NCI-H748 treated with DMSO at 0.1 percent for 48 hours (cell line): ENCODE measurements around the gene C17orf75.

Experiments used
- DNase-seq: peaks from one replicate; lab custom pipeline; 2025; lab: John Stamatoyannopoulos, UW

The C17orf75 gene

DNA sequence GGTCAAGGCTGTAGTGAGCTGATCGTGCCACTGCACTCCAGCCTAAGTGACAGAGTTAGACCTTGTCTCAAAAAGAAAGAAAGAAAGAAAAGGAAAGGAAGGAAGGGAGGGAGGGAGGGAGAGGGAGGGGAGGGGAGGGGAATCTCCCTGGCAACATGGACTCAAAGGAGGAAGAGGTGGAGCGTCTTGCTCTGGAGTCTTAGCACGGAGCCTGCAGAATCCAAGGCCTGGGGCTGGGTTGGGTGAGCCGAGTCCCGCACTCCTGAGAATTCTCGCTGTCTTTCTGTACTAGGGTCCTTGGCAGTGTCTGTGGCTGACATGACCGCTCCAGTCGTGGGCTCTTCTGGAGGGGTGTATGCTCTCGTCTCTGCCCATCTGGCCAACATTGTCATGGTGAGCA lies 36.9 kb downstream of the C17orf75 start:
- no peak for DNase-seq

DNA sequence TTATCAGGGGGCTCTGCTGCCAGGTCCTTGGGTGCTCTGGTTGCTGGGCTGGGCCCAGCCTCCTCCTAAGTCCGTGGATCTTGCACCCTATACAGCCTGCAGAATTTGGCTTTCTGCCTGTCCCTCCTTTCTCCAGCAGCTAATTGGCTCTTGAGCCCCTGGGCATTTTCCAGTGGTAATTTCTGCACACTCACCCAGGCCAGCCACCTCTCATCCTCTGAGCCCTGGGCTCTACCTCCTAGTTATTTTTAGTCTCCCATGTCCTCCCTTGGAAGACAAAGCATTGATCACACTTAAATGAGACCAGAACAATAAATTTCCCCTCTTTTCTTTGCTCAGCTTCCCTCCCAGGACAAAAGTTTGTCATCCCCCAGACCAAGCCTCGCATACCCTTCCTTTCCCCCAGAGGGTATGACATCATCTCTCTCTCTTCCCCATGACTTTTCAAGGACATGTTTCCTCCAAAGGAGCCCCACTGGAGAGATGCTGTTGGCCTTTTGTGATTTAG lies 38.1 kb downstream of the C17orf75 start:
- DNase-seq: no peak

DNA sequence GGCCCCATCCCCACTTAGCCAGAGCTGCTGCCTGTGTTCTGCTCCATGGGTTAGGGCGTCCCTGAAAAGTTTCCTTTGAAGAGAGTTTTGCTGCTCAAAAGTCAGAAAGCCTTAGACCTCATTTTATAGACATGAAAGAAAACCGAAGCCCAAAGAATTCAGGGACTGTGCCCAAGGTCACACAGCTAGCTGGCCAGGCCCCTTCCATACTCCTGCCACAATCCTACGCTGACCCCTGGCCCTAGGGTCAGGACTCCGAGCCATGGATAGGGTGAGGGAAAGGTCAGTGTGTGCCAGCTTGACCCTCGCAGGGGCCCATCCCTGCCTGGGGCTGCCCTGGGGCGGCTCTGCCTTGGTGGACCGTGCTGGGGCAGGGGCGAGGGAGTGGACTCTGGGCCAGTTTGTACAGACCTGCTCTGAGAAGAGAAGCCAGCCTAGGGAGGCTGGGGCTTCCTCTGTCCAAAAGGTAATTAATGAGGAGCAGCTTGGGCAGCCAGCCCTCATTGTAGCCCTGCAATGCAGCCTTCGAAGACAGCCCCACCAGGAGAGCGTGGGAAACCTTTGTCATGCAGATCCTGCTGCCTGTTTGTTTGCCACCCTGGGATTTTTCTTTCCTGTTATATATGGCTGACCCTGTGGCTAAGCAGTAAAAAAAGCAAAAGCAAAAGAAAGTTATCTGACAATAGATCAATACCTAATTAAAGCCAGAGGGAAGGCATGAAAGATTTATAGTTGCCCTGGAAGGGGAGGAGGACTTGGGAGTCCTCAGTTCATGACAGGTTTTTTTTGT lies 38.9 kb downstream of the C17orf75 start:
- no peak for DNase-seq

GRCh38 chr17:32302037-32302436 lies 39.9 kb downstream of the C17orf75 start:
- DNase-seq: no peak

- no peak for DNase-seq
Observed at GRCh38 chr17:32299580-32300164, 42.3 kb downstream of the C17orf75 start.

- no peak for DNase-seq
Observed at GRCh38 chr17:32298721-32299579, 43.0 kb downstream of the C17orf75 start.

DNA sequence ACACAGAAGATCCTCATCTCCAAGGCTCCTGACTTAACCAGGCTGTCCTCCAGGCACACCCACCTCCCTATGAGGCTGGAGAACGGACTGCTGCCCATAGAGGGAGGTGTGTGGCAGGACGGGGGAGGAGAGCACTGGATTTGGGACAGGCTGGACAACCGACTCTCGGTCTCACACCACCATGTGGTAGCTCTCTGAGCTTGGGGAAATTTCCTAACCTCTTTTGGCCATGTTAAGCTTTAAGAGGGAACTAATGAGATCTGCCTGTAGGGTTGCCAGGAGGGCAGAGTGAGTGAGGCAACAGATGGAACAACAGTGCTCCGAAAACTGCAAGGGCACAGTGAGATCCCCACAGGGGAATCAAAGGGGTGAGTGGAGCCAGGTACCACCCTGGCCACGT lies 43.7 kb downstream of the C17orf75 start:
- DNase-seq: no peak

- no peak for DNase-seq
Observed at GRCh38 chr17:32297860-32298259, 44.1 kb downstream of the C17orf75 start.

GRCh38 chr17:32297424-32297823 lies 44.5 kb downstream of the C17orf75 start:
- no peak for DNase-seq

DNA sequence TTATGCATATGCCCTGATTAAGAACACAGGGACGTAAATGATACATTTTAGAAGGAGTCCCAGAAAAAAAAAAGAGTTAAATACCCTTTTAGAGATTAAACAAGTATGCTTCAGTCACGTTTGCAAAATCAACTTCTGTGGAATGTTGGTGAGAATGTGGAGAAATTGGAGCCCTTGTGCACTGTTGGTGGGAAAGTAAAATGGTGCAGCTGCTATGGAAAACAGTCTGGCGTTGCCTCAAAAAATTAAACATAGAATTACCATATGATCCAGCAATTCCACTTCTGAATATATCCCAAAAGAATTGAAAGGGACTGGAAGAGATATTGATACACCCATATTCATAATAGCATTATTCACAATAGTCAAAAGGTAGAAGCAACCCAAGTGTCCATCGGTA lies 49.9 kb downstream of the C17orf75 start:
- DNase-seq: no peak

DNA sequence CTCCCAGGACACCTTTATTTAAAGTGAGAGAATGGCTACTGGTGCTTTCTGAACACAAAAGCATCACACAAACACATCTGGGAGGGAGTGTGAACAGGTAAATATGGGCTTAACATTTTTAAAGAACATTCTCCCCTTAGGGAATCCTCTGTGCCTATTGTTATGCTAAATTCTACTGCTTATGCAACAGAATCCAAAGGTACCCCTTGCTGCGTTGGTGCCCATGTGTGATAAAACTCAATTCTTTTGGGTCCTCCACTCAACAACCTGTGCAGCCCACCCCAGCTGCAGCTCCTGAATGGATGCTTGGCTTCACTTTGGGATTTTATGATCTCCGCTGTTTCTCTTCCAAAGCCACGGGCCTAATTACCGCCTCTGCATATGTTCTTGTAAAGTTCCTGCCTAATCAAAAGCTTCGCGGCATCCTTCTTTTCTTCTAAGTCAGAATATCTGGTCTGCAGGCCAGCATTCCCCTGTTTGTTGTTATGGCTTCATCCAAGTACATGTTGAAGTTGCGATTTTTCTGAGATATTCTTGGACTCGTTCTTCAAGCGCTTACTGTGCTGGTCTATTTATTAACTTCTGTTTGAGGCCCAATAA lies 52.4 kb downstream of the C17orf75 start:
- DNase-seq: no peak

GRCh38 chr17:32288615-32289014 lies 53.4 kb downstream of the C17orf75 start:
- DNase-seq: no peak

GRCh38 chr17:32287804-32288511 lies 54.0 kb downstream of the C17orf75 start:
- DNase-seq: no peak

GRCh38 chr17:32286518-32286900 lies 55.5 kb downstream of the C17orf75 start:
- no peak for DNase-seq

DNA sequence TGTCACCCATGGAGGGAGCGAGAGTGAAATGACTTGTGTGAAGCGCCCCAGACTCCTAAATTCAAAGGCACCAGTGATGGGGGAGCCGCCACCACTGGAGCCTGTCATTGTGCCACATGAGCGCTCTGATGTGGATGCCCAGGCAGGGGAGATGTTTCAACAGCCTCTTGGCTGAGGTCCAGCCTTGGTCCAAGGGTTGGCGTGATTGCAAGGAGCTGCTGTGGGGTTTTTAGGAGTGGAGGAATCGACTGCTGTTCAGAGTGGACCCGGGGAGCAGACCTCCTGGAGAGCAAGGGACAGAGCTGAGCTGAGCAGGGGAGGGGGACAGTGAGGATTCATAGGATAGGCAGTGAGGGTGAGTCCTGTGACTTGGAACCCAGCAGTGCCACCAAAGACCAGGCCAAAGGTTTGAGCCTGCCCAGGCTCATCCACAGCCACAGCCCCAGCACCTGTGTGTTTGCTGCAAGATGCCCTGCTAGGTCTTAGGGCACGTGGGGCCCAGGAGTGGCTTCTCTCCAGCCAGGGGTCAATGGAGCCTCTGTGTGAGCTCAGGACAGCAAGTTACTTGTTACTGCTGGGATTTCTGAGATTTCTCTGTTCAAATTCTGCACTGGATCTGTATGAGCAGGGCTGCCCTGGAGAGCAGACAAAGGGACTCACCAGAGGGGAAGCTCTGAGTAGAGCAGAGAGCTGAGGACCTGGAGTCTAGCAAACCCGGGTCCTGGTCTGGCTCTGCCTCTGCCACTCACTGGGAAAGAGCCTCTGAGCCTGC lies 56.0 kb downstream of the C17orf75 start:
- no peak for DNase-seq

DNA sequence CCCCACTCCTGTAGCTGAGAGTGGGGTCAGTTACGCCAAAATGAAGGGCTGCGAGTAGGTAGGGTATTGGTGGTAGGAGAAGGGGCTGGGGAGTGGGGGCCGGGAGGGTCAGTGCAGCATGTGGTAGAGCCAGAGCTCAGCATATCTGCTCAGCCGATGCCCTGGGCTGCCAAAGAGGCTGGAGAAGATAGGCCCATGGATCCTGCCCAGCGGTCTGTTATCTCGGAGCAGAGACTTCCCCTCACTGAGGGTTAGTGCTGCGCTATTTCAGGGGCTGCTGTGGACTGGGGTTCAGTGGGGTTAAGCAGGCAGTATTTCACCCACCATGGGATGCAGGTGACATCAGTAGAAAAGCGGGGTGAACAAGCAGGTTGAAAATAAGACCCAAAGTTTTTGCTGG lies 56.7 kb downstream of the C17orf75 start:
- DNase-seq: no peak

DNA sequence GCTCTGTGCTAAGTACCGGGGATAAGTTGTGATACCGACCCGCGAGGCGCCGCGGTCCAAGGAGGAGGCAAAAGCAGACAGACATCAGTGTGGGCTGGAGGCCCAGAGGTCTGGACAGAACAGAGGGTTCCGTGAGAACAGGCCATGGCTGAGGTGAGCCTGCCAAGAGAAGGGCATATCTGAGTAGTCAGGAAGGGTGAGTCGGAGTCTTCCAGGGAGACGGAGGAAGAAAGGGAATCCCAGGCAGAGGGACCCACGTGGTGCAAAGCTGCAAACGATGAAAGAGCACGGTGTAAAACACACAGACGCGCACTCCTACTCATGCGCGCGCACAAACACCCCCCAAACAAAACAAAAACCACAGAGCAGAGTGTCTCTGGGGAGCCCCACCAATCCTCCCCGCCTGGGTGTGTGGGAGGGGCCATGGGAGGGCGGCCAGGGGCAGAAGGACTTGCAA lies 58.2 kb downstream of the C17orf75 start:
- no peak for DNase-seq

DNA sequence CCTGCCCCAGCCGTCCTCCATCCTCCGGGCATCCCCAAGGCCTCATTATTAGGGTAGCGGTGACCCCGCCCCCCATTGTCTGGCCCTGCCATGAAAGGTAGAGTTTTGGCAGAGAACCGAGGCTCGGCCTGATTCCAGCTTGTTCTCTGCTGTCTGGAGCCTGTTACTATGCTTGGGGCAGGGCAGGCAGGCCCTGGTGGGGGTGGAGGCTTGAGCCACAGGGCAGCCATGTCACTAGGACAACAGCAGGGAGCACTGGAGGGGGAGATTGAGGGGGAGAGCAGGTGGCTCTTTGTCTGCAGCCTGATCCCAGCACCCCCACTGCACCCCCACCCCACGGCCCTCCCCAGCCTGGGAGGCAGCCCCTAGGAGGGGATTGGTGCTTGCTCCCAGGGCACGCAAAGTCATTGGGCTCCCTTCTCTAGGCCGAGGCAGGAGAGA lies 60.9 kb downstream of the C17orf75 start:
- DNase-seq: no peak

- no peak for DNase-seq
Observed at GRCh38 chr17:32279891-32280716, 61.9 kb downstream of the C17orf75 start.

- no peak for DNase-seq
Observed at GRCh38 chr17:32278815-32279214, 63.2 kb downstream of the C17orf75 start.
